NCI-H69 (cell line): ENCODE results near the gene NLRP6.
"Not testable (repeated sequence)": the region's sequence is repeated elsewhere in the genome, so short reads cannot be mapped to it uniquely, and the experiment has no call there.

Experiments used
- DNase-seq: peaks from one replicate; lab custom pipeline; 2025; lab: John Stamatoyannopoulos, UW

Gene NLRP6

DNA sequence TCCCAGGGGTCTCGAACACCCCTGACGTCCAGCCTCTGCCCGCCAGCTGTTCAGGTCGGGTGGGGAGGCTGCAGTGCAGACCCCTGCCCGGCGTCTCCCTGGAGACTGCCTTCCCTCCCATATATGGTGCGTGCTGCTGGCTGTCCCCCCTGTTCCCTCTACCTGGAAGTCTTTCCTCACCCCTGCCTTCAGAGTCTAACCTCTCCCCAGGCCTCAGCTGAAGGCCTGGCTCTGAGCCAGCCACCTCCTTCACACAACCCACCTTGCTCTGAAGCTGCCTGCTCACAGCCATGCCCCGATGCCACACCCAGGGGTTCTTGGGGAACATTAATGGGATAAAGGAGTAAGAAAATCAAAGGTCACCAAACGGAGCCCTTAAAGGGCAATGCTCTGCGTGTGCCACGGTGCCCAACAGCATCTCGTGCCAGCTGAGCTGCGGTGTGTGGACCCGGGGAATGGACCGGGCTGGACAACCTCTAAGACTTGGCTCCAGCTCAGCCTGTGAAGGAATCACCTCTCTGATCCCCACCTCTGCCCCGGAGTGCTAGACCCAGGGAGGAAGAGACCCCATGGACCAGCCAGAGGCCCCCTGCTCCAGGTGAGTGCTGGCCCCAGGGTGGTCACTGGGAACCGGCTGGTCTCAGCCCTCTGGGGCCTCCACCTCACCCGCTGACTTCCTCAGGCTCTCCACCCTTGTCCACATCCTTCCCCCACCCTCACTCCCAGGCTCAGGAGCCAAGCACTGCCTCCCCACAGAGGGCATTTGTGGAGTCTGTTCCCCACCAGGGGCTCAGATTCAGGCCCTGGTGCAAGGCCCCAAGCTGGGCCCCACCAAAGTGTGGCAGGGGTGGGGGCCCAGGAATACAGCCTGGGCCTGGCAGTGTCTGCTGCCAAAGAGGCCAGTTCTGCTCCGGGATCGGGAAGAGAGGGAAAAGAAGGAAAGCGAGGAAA, at the start of gene NLRP6:
TSS of gene NLRP6 (plus strand) at position 407 of the 951 bp plus-strand sequence. CDS start at position 570, 163 bp downstream.
- DNase-seq, result no peak

DNA sequence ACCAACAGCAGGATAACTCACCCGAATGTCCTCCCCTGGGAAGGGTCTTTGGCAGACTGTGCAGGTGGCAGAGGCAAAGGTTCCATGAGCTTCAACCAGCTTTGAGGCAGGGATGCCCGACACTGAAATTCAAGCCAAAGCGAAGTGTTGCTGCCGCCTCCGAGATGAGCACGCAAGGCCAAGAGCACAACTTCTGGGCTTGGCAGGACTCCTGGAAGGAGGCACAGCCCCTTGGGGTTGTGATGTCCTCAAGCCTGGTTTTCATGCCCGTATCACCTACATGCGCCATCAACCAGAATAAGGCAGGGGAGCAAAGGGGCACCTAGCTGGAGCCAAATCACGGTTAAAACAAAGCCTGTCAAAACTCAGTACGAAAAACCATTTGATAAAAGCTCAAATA, 47.8 kb upstream of the NLRP6 start:
- no peak for DNase-seq

DNA sequence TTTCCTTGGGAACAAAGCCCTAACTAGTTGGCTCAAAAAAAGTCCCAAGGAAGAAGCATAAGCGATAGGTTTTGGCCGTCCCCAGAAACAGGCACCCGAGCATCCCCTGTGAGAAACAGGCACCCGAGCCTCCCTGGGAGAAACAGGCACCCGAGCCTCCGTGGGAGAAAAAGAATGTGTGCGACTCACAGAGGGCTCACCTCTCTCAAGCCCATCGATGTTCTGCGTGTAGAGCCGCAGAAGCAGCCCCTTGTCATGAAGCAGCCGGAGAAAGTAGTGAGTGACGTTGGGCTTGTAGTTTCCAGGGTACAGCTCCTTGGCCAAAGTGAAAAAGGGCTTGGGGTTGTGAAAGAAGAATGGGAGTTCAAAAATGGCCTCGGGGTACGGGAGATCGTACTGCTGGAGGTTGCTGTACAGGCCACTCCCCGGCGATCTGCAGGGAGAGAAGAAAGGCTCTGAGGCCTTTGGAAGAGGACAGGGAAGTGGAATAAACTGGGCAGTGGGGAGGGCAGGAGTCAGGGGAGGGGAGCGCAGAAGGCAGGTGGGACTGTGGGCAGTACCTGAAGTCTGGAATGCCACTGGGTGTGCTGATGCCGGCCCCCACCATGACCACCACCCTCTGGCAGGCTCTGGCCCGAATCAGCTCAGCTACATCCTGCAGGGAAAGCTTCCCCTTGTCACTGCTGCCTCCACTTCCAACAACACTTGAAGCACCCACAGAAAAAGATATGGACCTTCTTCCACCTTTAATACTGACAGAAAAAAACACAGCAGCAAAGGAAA, 45.2 kb upstream of the NLRP6 start:
- no peak for DNase-seq

DNA sequence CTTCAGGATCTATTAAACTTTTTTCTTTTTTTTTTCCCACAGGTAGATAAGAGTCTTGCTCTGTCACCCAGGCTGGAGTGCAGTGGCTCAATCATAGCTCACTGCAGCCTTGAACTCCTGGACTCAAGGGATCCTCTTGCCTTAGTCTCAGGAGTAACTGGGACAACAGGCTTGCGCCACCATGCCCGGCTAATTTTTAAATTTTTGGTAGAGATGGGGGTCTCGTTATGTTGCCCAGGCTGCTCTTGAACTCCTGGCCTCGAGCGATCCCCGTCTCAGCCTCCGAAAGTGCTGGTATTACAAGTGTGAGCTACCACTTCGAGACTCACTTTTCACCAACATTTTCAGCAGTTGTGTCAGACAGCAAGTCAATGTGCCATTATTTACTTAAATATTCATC, 43.0 kb upstream of the NLRP6 start:
- no peak for DNase-seq

DNA sequence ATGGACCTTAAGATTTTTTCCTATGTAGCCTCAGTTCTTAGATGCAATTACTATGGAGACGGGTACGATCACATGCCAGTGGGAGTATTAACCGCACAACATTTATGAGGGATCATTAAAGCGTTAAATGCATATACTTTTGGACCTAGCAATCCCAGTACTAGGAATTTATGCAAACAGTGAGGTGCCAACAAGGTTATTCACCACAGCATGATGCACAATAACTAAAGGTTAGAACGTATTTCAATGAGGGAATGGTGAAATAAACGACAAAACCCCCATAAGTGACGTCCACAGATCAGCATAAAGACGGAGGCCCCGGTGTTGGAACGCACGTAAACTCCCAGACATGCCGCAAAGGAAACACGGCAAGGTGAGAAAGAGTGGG, 42.6 kb upstream of the NLRP6 start:
- DNase-seq, result peak; percentile 60

DNA sequence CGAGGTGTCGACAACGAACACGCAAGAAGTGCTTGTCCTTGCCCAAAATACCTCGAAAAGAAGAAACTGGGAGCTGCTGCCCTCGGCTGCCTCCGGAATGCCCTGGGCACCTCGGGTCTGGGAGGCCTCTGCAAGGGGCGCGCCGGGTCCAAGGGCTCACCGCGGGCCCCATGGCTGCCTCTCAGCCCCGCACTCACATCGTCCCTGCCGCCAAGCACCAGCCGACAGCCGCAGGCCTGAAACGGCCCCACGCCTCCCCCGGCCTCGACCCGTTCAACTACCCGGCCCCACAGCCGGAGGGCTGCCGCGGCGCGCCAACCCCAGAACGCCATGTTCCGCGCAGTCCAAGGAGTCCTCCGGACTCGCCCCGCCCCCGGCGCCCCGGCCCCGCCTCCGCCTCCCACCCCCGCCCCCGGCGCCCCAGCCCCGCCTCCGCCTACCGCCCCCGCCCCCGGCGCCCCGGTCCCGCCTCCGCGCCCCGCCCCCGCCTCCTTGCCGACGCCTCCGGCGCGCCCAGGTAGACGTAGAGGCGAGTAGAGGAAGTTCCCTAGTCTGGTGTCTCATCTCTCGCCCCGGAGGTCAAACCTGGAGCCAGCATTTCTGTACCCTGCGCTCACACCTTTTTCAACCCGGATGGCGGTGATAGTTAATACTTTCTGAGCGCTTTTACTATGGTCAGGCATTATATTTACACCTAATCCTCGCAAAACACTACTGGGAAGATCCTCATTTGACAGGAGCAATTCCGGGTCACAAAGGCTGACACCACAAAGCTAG, 42.0 kb upstream of the NLRP6 start, which contains the start of gene SIRT3:
TSS of gene SIRT3 (minus strand) at position 346 of the 777 bp plus-strand sequence. CDS start at position 332, 14 bp downstream.
- DNase-seq, result peak; percentile 95

DNA sequence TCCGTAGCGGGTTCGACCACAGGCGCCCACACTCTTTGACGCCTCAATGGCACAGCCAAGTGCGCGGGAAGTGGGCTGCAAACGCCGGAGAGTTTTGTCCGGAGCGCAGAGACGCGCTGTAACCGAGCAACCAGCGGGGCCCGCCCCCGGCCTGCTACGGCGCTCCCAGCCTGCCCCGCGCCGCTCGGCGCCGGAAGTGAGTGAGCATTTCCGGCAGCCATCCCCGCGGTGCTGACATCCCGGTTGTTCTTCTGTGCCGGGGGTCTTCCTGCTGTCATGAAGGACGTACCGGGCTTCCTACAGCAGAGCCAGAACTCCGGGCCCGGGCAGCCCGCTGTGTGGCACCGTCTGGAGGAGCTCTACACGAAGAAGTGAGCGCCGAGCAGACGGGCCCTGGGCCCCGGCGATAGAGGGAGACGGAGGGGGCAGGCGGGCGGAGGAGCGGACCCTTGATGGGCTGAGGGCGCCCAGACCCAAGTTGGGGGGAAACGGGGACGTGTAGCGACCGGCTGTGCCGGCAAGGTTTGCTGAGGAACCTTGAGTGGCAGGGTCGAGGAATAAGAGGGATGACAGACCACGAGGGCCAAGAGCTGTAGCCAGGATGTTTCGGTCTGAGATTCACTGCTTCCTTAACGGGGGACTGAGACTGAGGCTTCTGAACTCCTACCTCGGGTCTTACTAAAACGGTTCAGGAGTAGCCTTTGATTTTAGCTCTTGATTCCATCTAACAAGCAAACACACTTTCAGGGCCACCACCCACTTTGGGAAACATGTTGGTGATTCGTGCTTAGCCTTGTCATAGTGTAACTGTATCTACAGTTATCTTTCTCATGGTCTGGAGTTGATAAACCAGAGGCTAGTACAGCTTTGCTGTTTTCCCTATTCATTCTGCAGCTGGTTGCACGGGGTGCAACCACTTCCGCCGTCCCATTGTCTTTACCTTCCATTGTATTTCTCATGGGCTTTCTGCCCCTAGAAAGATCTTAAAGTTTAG, 41.1 kb upstream of the NLRP6 start, which contains the start of gene PSMD13:
TSS of gene PSMD13 (plus strand) at position 203 of the 994 bp plus-strand sequence. CDS start at position 277, 74 bp downstream.
- peak; percentile 95 for DNase-seq

DNA sequence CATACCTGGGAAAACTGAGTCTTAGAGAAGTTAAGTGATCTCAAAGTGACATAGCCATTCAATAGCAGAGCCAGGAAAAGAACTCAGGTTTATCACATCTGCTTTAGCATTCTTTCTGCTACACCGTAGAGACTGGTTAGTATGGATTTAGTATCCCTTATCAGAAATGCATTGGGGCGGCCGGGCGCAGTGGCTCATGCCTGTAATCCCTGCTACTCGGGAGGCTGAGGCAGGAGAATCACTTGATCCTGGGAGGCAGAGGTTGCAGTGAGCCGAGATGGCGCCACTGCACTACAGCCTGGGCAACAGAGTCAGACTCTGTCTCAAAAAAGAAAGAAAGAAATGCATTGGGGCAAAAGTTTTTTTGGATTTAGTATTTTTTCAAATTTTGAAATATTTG, 39.9 kb upstream of the NLRP6 start:
- not testable (repeated sequence) for DNase-seq

DNA sequence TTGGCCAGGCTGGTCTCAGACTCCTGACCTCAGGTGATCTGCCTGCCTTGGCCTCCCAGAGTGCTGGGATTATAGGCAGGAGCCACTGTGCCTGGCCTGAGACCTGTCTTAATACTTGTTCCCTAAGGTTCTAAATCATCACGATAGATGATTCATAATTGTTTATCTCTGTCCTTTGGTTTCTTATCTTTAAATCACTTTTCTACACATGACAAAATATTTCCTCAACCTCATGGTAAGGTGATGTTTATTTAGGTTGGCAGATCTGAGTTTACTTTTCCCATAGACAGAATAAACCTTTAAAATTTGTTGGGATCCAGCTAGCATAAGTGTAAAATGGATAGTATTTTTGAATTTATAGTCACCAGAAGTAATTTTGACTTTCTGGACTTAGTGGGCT, 37.9 kb upstream of the NLRP6 start:
- DNase-seq, result no peak

DNA sequence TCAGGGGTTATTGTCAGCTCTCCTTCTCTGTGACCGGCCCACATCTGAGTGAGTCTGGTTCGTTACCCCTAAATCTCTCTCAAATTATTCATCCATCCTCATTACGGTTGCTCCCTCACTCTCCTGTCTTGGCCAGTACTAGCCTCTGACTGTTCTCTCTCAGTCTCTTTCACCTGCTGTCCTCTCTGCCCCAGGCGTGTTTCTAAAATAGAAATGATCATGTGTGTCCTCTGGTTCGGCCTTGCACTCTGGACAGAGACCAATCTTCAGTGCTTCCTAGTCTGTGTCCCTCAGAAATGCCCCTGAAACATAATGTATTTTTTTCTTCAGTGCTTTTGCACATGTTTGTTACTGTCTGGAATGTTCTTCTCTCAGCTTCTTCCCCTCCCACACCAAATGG, 36.6 kb upstream of the NLRP6 start:
- no peak for DNase-seq

DNA sequence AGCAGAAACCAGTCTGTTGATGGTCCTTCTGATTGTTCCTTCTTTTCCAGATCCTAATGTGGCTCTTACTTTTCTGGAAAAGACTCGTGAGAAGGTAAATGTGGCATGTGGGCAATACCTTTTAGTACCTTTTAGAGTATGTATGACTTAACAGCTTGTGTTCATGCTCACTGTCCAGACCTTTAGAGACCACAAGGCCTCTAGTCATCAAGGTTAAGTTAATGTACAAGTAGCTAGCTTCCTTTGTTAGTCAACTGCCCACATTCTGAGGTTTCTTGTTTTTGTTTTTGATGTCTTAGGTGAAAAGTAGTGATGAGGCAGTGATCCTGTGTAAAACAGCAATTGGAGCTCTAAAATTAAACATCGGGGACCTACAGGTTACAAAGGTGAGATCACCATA, 33.8 kb upstream of the NLRP6 start:
- no peak for DNase-seq

DNA sequence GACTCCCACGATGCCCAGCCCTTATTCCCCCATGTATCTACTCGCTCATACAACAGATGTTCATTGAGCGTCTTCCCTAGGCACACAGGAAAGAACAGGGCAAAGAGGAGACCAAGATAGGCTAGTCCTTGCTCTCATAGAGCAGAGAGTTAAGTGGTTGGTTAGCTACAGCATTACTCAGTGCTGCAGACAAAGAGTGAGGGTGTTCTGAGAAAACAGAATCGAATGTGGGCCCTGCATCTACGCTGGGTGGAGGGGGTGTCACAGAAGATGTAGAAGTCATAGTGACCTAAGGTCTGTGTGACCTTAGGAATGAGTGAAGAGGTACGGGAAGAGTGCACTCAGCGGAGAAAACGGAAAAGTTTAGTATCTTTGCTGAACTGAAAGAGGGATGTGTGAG, 29.1 kb upstream of the NLRP6 start:
- DNase-seq, result no peak

DNA sequence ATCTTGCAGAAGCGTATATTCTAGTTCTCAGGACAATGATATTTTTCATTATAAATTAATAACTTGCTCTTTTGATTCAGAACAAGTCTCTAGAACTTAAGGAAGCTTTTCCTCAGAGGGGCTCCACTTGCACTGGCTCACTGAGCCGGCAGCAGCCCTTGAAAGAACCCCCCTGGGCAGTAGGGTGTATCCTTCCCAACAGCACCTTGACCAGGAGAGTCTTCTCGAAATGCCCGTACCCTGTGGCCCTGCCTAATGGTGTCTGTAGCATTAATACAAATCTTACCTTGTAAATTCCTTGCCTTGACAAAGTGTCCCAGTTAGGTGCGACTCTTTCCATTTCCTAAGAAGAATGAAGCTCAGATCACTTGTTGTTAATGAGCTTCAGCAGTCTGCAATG, 27.9 kb upstream of the NLRP6 start:
- no peak for DNase-seq

DNA sequence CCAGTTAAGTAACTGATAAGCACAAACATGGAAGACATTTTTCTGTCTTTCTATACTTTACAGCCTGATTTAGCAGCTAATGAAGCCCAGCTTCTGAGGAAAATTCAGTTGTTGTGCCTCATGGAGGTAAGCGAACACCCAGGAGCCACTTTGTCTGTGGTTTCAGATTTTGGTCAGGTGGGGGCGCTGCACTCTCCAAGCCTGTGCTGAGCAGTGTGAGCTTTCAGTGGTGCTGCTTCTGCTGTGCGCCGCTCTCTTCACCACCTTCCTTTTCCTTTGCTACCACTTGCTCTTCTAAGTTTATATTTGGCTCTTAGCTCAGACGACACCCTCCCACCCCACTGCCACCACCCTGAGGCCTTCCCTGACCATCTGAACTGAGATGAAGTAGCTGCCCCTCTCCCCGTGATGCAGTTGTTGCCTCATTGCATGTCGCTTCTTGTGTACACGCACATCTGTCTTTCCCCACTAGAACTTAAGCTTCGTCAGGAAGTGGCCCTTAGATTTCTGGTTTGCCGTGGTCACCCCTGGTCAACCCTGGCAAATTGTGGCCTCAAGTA, 27.4 kb upstream of the NLRP6 start:
- peak; percentile 42 for DNase-seq

DNA sequence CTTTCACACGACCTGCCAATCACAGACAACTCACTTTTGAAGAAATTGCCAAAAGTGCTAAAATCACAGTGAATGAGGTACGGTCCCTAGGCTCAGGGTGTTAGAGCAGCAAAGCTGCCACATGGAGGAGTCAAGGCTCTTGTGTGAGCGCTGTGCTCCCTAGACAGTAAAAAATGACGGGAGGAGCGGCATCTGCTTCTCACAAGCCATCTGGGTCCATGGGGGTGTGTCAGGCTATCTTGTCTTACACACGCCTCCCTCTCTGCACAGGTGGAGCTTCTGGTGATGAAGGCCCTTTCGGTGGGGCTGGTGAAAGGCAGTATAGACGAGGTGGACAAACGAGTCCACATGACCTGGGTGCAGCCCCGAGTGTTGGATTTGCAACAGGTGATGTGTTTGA, 26.7 kb upstream of the NLRP6 start:
- DNase-seq, result no peak

DNA sequence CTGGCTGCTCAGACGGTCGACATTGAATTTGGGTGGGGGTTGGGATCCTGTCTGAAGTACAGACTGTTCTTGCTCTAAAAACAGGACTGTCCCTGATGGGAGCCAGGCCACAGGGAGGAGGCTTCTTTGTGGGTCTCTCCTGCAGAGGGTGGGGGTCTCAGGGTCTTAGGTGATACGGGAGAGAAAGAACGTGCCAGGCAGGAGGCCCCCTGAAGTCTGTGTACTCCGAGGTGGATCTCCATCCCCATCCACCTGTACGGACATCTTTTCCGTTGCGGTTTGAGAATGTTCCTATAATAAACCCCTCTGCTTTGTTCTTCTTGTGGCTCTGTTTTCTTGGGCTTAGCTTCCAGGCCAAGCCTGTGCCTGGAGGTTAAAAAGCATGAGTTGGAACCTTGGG, 25.5 kb upstream of the NLRP6 start:
- no peak for DNase-seq

DNA sequence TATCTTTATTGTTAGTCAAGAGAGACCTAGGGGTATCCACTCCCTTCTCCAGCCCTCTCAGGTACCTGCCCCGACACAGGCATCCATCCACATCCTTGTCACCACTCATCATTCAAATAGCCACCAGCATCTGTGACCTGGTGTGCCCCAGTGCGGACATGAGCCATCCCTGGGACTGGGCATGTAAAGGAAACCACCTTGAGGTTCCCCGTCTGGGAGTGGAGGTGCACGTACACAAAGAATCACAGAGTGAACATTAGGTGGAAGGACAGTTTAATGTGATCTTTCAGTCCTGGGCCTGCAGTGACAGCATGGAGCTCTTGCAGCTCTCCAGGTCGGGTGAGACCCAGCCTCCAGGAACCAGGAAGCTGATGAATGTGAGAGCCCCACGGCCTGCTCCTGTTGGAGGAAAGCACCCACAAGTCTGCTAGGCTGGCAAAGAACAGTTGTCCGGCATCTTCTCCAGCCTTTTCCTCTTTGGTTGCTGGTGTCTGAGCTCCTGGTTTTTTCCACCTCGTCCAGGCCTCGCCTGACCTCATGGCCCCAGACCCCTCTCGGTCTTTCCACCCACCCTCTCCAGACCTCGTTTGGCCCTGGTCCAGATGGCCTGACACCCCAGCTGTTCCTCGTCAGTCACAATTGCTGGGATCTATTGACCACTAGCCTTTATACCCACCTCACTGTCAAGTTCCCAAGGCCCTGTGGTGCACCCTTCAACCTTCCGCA, 24.9 kb upstream of the NLRP6 start:
- no peak for DNase-seq

DNA sequence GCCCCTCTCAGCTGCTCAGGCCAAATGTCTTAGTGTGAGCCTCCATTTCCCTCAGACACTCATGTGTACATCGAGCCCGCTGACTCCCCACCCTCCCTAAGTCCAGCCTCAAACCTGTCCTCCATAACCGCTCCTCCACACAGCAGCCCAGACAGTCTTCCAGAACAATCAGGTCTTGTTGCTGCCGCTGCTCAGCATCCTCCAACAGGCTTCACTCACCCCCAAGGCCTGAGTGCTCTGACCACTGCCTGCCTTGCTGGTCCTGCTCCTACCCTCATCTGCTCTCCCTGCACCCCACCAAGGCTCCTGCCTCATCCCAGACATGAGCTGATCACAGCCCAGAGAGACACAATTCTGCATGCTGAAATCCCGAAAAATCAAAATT, 24.3 kb upstream of the NLRP6 start:
- no peak for DNase-seq

DNA sequence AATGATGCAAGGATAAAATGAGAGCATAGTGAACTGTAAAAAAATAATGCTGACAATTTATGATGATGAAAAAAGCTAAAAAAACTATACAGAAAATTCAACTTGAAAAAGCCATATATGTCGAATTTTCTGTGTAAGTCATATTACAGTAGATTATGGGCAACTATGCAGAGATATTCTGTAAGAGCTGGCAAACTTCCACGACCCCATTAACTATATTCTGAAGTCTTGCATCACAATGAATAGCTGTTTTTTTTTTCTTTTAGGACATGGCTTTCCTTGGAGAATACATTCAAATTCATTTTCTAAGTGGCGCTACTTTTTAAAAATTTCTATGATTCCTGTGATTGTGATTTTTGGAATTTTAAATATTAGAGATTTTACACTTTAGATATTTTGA, 23.0 kb upstream of the NLRP6 start:
- no peak for DNase-seq

DNA sequence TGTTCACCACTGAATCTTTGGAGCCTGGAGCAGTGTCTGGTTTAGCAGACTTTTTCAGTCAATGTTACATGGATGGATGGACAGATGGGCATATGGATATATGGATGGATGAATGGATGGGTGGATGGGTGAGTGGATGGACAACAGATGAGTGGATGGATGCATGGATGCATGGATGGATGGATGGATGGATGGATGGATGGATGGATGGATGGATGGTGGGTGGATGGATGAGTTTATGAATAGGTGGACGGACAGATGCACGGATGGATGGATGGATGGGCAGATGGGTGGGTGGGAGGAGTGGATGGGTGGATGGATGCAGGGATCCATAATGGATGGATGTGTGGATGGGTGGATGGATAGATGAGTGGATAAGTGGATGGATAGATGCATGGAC, 22.4 kb upstream of the NLRP6 start:
- no peak for DNase-seq
